Spleen (tissue), 11 donors: Measurements from ENCODE around the gene ACTR1B. TPM values are rescaled to one million over a fixed set of nuclear protein-coding genes. Genes with fewer than 3 reads are reported as not detected.

Experiments
- DNase-seq: peaks from one replicate; pipeline ENCODE4 v3.0.0-alpha.2; 2020
- H3K27ac ChIP-seq, 8 donors: fragments of 200-600 bp; sonication (generic) in 7 of 8; 1 replicate in 4 of 8; 2 replicates in 4 of 8; pipeline versions ENCODE4 v1.5.0 to v1.8.0; 2016 to 2021; ENCODE audit warnings: inconsistent platforms in 4 of 8, mild to moderate bottlenecking in 4 of 8, moderate library complexity in 1 of 8
- H3K27me3 ChIP-seq, 7 donors: fragments of 200-600 bp; sonication (generic) in 6 of 7; replicated peaks in 1 of 7; 1 replicate in 4 of 7; 2 replicates in 3 of 7; pipeline versions ENCODE4 v1.5.0 to v1.8.0; 2016 to 2021; ENCODE audit warnings: inconsistent platforms in 3 of 7, mild to moderate bottlenecking in 1 of 7
- H3K36me3 ChIP-seq, 6 donors: fragments of 200-600 bp; sonication (generic) in 5 of 6; 1 replicate in 4 of 6; 2 replicates in 2 of 6; pipeline versions ENCODE4 v1.5.0 to v1.8.0; 2016 to 2021; ENCODE audit warnings: inconsistent platforms in 2 of 6
- H3K4me1 ChIP-seq, 6 donors: fragments of 200-600 bp; sonication (generic) in 5 of 6; 1 replicate in 3 of 6; 2 replicates in 3 of 6; pipeline versions ENCODE4 v1.5.0 to v1.8.0; 2016 to 2021; ENCODE audit warnings: inconsistent platforms in 3 of 6
- H3K4me3 ChIP-seq, 8 donors: fragments of 200-600 bp; sonication (generic) in 7 of 8; 1 replicate in 4 of 8; 2 replicates in 4 of 8; pipeline versions ENCODE4 v1.5.0 to v1.8.0; 2016 to 2021; ENCODE audit warnings: inconsistent platforms in 4 of 8, mild to moderate bottlenecking in 4 of 8, moderate library complexity in 2 of 8
- H3K9me3 ChIP-seq, 8 donors: fragments of 200-600 bp; sonication (generic) in 7 of 8; 1 replicate in 4 of 8; 2 replicates in 4 of 8; pipeline versions ENCODE4 v1.5.0 to v1.8.0; 2016 to 2021; ENCODE audit warnings: inconsistent platforms in 4 of 8
- CTCF ChIP-seq, 11 experiments: fragments of 200-600 bp in 7 of 11; fragments of 450-650 bp in 4 of 11; sonication (generic) in 4 of 11; IDR thresholded peaks in 8 of 11; conservative IDR thresholded peaks in 3 of 11; 1 replicate in 7 of 11; 2 replicates in 4 of 11; pipeline versions ENCODE4 v1.4.0 to v1.8.0; 2016 to 2021; ENCODE audit warnings: antibody characterized with exemption in 11 of 11, inconsistent platforms in 4 of 11, mild to moderate bottlenecking in 1 of 11
- POLR2A ChIP-seq, 3 donors: fragments of 450-650 bp; IDR thresholded peaks; one replicate each; pipeline ENCODE4 v1.5.1; 2017; ENCODE audit warnings: antibody characterized with exemption in 3 of 3, mild to moderate bottlenecking in 1 of 3
- POLR2AphosphoS5 ChIP-seq, 3 donors: sonication (generic); formaldehyde crosslinking; IDR thresholded peaks; one replicate each; pipeline ENCODE4 v1.5.1; 2017; ENCODE audit warnings: antibody characterized with exemption in 3 of 3
- WGBS, 5 donors: extraction: QIAGEN DNeasy Blood & Tissue Kit in 3 of 5; methylation state at CpG; one replicate each; pipeline versions ENCODE4 v1.1.5 to v1.1.7; 2013 to 2018; 5-methylcytosine and 5-hydroxymethylcytosine counted together
- intact Hi-C: fragments of 100-400 bp; cut with DNase I; formaldehyde crosslinking; loops from one replicate; pipeline ENCODE4 v1.15.0; 2023; ENCODE audit warnings: low total_unique reads
- polyA plus RNA-seq, 3 donors: library from polyadenylated mRNA; stranded (reverse); fragments of 200-250 nt; gene quantifications; one replicate each; pipeline ENCODE4 v1.2.1, GENCODE V29; 2013
- total RNA-seq, 7 donors: library from RNA; depleted of rRNA in 3 of 7; stranded (reverse); fragments of >200 nt in 3 of 7; fragmentation: NEBNext Ultra II Directional in 4 of 7; extraction: Animal tissue kit (Norgen Biotek cat#: 25700) in 4 of 7; gene quantifications; one replicate each; pipeline versions ENCODE4 v1.1.0 to v1.2.1, GENCODE V29; 2016 to 2021
- donor health status: healthy with polysubstance abuse.
- donor health status: DM: no; HTN: no; CAD: no; lungs with moderate emphysema.
- donor health status: DM: no; HTN: no; CAD: no.
- donor health status: Bipolar disorder and iron deficiency.
- donor health status: healthy.
- donor health status: DM: no; HTN: no; CAD: no.
- donor health status: DM: yes; HTN: yes; CAD: no.

The ACTR1B gene
- total and polyA plus RNA-seq, 10 donors = 59.7 to 101 (median 77.1) TPM

GRCh38 chr2:97660775-97661389, 3.0 kb downstream of the ACTR1B start:
- intact Hi-C loops = no loop called here
- peak overlapping the region in 1 of 8 donors; percentile 77 for H3K4me3 ChIP-seq
- H3K9me3 ChIP-seq = no peaks in the 10 kb centered on the region
- peaks cover 4 to 57% (median 36%) of the 10 kb centered on the region in 6 donors for H3K36me3 ChIP-seq
- TF ChIP-seq CTCF (IDR thresholded peaks at IDR 0.05 in 8 of 11, conservative IDR thresholded peaks at IDR 0.05 in 3 of 11) (no peak), POLR2AphosphoS5 (IDR thresholded peaks at IDR 0.05) (peak in 1 of 3 donors; percentile 39), POLR2A (IDR thresholded peaks at IDR 0.05) (no peak)
- 58 to 73% (median 72%) methylated on average over 14 to 18 of the region's 18 CpGs for WGBS, 5 donors
- peaks cover 20 to 52% (median 43%) of the 10 kb centered on the region in 6 donors for H3K4me1 ChIP-seq
- no peaks in the 10 kb centered on the region for H3K27me3 ChIP-seq
- peak overlapping the region in 7 of 8 donors; percentile 26 to 98 (median 96) for H3K27ac ChIP-seq
- DNase-seq = peak; percentile 73

- intact Hi-C loops = no loop called here
- WGBS, 5 donors = 86 to 93% (median 92%) methylated on average over 20 of the region's 20 CpGs
- Histone ChIP-seq H3K9me3 (no peaks in the 10 kb centered on the region), H3K27me3 (no peaks in the 10 kb centered on the region), H3K27ac (peak overlapping the region in 5 of 8 donors; percentile 26 to 98 (median 97)), H3K4me3 (no peak overlapping the region), H3K4me1 (peaks cover 20 to 50% (median 41%) of the 10 kb centered on the region in 6 donors), H3K36me3 (peaks cover 4 to 64% (median 36%) of the 10 kb centered on the region in 6 donors)
- no peak for DNase-seq
- peak in 1 of 3 donors; percentile 5 for TF ChIP-seq POLR2AphosphoS5 (IDR thresholded peaks at IDR 0.05)
- TF ChIP-seq POLR2A (IDR thresholded peaks at IDR 0.05) = no peak
- no peak for TF ChIP-seq CTCF (IDR thresholded peaks at IDR 0.05 in 8 of 11, conservative IDR thresholded peaks at IDR 0.05 in 3 of 11)
Observed at GRCh38 chr2:97660044-97660774, 3.6 kb downstream of the ACTR1B start.

- intact Hi-C loops = no loop called here
- Histone ChIP-seq H3K4me3 (no peak overlapping the region), H3K9me3 (peaks cover 0 to under 1% (median 0%) of the 10 kb centered on the region in 8 donors), H3K27ac (peak overlapping the region in 1 of 8 donors; percentile 98), H3K4me1 (peaks cover 20 to 42% (median 34%) of the 10 kb centered on the region in 6 donors), H3K36me3 (peaks cover 4 to 72% (median 38%) of the 10 kb centered on the region in 6 donors), H3K27me3 (no peaks in the 10 kb centered on the region)
- TF ChIP-seq POLR2AphosphoS5 (IDR thresholded peaks at IDR 0.05) = peak in 1 of 3 donors; percentile 38
- no peak for TF ChIP-seq CTCF (IDR thresholded peaks at IDR 0.05 in 8 of 11, conservative IDR thresholded peaks at IDR 0.05 in 3 of 11)
- WGBS, 5 donors = 91 to 96% (median 93%) methylated on average over 25 to 29 of the region's 29 CpGs
- no peak for DNase-seq
Observed at GRCh38 chr2:97659256-97660043, 4.4 kb downstream of the ACTR1B start.
